ENCODE measurements around the gene CFAP251.

DNA sequence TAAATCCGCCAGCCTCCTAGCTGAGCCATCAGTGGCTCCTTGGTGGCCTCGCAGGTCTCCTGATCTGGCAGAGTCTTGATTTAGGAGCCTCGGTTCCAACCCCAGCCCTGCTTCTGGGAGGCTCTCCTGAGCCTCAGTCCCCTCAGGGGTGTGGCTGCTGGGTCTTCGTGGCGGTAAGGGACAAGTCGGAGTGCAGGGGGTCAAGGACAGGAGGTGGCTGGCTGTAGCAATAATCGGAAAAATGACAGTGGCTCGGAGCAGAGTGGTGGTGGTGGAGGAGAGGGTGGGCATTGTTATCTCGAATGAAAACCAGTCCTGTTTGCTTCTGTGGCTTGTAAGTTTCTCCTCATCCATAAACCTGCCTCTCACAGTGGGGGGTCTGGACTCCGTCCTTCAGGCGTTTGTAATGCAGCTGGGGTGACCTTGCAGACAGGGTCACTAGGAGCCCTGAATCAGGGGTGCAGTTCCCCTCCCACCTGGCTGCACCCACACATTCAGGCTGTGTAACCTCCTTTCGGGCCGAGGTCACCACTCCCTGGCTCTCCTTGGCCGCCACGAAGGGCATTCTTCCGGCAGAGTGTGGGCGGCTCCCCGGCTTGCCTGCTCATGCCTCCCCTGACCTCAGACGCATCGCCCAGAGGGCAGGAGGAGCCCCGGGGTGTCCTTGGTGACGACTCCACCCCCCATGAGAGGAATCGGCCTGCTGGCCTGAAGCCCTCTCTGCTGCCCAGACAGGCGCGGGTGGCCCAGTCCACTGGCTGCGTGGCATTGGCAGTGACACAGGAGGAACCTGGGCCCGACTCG is 111.4 kb downstream of the CFAP251 start:
- no peak for TF ChIP-seq POLR2A (IDR thresholded peaks at IDR 0.05)
- TF ChIP-seq, protein P1, sequence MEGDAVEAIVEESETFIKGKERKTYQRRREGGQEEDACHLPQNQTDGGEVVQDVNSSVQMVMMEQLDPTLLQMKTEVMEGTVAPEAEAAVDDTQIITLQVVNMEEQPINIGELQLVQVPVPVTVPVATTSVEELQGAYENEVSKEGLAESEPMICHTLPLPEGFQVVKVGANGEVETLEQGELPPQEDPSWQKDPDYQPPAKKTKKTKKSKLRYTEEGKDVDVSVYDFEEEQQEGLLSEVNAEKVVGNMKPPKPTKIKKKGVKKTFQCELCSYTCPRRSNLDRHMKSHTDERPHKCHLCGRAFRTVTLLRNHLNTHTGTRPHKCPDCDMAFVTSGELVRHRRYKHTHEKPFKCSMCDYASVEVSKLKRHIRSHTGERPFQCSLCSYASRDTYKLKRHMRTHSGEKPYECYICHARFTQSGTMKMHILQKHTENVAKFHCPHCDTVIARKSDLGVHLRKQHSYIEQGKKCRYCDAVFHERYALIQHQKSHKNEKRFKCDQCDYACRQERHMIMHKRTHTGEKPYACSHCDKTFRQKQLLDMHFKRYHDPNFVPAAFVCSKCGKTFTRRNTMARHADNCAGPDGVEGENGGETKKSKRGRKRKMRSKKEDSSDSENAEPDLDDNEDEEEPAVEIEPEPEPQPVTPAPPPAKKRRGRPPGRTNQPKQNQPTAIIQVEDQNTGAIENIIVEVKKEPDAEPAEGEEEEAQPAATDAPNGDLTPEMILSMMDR (IDR thresholded peaks at IDR 0.05) = no peak

Data from suprapubic skin (tissue), 3 donors.